HEK293T (cell line): ENCODE measurements around the gene MUC3A.

Source experiments
- BHLHE40 ChIP-seq: fragments of 450-650 bp; IDR thresholded peaks from 2 replicates; pipeline ENCODE4 v1.6.1; 2016; ENCODE audit warnings: mild to moderate bottlenecking, moderate library complexity, borderline replicate concordance
- CTBP1 ChIP-seq: fragments of 450-650 bp; IDR thresholded peaks from 2 replicates; pipeline ENCODE4 v1.6.1; 2016; ENCODE audit warnings: borderline replicate concordance
- ELF4 ChIP-seq: fragments of 450-650 bp; IDR thresholded peaks from 2 replicates; pipeline ENCODE4 v1.6.1; 2017; ENCODE audit warnings: antibody characterized with exemption
- FOXA1 ChIP-seq: fragments of 450-650 bp; IDR thresholded peaks from 2 replicates; pipeline ENCODE4 v1.6.1; 2016; ENCODE audit warnings: mild to moderate bottlenecking
- FOXK2 ChIP-seq: fragments of 450-650 bp; IDR thresholded peaks from 2 replicates; pipeline ENCODE4 v1.6.1; 2016; ENCODE audit warnings: mild to moderate bottlenecking
- FOXM1 ChIP-seq: fragments of 450-650 bp; IDR thresholded peaks from 2 replicates; pipeline ENCODE4 v1.6.1; 2017; ENCODE audit warnings: mild to moderate bottlenecking, borderline replicate concordance
- HDGF ChIP-seq: fragments of 450-650 bp; IDR thresholded peaks from 2 replicates; pipeline ENCODE4 v1.6.1; 2017; ENCODE audit warnings: antibody characterized with exemption, borderline replicate concordance
- L3MBTL2 ChIP-seq: fragments of 450-650 bp; conservative IDR thresholded peaks from 2 replicates; pipeline ENCODE4 v1.6.1; 2016; ENCODE audit warnings: mild to moderate bottlenecking
- LEF1 ChIP-seq: fragments of 450-650 bp; IDR thresholded peaks from 2 replicates; pipeline ENCODE4 v1.6.1; 2017; ENCODE audit warnings: mild to moderate bottlenecking, borderline replicate concordance
- NFRKB ChIP-seq: fragments of 450-650 bp; IDR thresholded peaks from 2 replicates; pipeline ENCODE4 v1.6.1; 2016; ENCODE audit warnings: mild to moderate bottlenecking, moderate library complexity
- SP1 ChIP-seq: fragments of 450-650 bp; IDR thresholded peaks from 2 replicates; pipeline ENCODE4 v1.6.1; 2017
- SUZ12 ChIP-seq: fragments of 450-650 bp; IDR thresholded peaks from 2 replicates; pipeline ENCODE4 v1.6.1; 2016; ENCODE audit warnings: mild to moderate bottlenecking
- TARDBP ChIP-seq: fragments of 450-650 bp; IDR thresholded peaks from 2 replicates; pipeline ENCODE4 v1.6.1; 2016
- TF ChIP-seq, protein P1 (sequence below): fragments of 450-650 bp; IDR thresholded peaks from 2 replicates; pipeline ENCODE4 v1.6.1; 2016

DNA sequence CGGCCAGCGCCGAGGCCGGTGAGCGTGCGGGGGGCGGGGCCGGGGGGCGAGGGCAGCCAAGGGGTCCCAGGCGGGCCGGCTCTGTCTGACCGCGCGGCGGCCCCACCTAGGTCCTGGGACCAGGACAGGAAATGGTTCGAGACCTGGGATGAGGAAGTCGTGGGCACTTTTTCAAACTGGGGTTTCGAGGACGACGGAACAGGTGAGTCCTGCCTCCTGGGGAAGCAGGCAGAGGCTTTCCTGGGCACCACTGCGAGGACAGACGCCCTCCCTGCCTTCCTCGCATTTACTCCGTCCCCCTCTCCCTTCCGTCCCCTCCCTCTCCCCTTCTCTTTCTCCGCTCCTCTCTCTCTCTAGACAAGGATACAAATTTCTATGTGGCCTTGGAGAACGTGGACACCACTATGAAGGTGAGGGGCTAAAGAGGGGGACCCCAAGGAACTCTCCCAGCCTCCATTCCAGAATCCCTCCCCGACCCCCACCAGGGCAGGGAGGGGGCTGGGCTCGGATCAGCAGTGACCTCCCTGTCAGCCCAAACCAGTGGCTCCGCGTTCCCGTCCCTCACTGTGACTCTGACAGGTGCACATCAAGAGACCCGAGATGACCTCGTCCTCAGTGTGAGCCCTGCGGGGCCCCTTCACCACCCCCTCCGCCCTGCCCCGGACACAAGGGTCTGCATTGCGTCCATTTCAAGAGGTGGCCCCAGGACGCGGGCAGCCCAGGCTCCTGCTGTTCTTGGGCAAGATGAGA lies 17.4 kb downstream of the MUC3A start:
- TF ChIP-seq ELF4, result no peak
- TF ChIP-seq SP1, result no peak
- TF ChIP-seq L3MBTL2, result no peak
- TF ChIP-seq FOXA1, result no peak
- no peak for TF ChIP-seq FOXM1
- TF ChIP-seq BHLHE40, result no peak
- no peak for TF ChIP-seq HDGF
- TF ChIP-seq CTBP1, result no peak
- TF ChIP-seq, protein P1, sequence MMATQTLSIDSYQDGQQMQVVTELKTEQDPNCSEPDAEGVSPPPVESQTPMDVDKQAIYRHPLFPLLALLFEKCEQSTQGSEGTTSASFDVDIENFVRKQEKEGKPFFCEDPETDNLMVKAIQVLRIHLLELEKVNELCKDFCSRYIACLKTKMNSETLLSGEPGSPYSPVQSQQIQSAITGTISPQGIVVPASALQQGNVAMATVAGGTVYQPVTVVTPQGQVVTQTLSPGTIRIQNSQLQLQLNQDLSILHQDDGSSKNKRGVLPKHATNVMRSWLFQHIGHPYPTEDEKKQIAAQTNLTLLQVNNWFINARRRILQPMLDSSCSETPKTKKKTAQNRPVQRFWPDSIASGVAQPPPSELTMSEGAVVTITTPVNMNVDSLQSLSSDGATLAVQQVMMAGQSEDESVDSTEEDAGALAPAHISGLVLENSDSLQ, result no peak
- no peak for TF ChIP-seq NFRKB
- no peak for TF ChIP-seq SUZ12
- no peak for TF ChIP-seq LEF1
- no peak for TF ChIP-seq TARDBP
- no peak for TF ChIP-seq FOXK2
